GM08714 (cell line): Measurements from ENCODE around the gene ZNF830.

Experiments used
- H3K4me3 ChIP-seq: fragments of 200-500 bp; sonication (Bioruptor generic); 2 replicates; pipeline ENCODE4 v1.5.1; 2014; ENCODE audit warnings: mild to moderate bottlenecking, low read length, inconsistent platforms
- ZNF274 ChIP-seq: IDR thresholded peaks from 2 replicates; pipeline ENCODE4 v1.6.1; 2012; ENCODE audit warnings: mild to moderate bottlenecking, low read depth, low read length

ZNF830 gene

DNA sequence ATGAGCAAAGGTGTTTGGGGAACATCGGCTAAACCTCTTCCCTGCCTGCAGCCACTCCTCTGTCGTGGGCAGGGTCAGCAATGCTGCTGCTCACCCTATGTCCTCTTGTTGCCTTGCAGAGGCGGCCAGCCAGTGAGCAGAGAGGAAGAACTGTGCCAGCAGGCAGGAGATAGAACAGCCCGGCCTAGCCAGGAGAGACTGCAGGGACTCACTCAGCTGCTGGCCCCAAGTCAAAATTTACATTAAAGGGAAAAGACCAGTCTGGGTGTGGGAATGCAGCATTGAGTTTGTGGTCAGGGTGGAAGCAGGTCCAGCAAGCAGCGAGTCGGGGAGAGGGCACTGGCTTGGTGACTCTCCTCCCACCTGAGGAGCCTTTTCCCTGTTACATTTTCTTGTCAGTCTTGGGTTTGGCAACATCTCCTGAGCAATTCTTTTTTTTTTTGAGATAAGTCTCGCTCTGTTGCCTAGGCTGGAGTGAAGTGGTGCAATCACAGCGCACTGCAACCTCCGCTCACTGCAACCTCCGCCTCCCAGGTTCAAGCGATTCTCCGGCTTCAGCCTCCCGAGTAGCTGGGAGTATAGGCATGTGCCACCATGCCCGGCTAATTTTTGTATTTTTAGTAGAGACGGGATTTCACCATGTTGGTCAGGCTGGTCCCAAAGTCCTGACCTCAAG lies 41.7 kb downstream of the ZNF830 start:
- no peak overlapping the region for H3K4me3 ChIP-seq
- TF ChIP-seq ZNF274: no peak

DNA sequence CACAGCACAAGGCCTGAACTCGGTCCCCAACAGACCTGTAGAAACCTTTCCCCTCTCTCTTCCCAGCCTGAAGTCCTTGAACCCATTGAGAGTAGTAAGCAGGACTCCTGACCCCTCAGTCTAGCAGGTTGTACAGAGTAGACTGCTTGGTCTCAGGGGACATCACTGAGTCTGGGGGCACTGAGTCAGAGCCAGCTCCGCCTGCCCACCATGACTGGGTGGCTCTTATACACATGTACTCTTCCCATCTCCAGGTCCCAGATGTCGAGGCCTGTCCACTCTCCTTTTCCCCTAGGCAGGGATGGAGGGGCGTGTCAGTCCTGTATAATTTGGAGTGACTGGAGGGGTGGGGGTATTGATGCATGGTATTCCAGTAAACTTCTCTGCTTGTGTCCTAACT lies 42.4 kb downstream of the ZNF830 start:
- H3K4me3 ChIP-seq: no peak overlapping the region
- no peak for TF ChIP-seq ZNF274

DNA sequence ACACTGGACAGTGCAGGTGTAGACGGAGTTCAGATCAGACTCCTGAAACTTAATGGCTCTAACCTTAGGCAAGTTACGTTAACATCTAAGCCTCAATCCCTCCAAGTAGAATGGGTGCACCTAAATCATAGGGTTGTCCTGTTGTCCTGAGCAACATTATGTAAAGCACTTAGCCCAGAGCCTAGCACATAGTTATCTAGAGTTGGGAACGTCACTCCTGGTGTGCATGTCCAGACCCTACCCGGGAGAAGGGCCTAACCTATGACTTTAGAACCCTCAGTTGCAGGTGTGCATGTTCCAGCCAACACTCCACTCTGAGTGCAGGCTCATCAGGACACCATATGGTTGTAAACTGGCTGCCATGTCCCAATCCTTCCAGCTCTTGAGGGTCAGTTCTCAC lies 45.0 kb downstream of the ZNF830 start:
- no peak for TF ChIP-seq ZNF274
- H3K4me3 ChIP-seq: no peak overlapping the region

DNA sequence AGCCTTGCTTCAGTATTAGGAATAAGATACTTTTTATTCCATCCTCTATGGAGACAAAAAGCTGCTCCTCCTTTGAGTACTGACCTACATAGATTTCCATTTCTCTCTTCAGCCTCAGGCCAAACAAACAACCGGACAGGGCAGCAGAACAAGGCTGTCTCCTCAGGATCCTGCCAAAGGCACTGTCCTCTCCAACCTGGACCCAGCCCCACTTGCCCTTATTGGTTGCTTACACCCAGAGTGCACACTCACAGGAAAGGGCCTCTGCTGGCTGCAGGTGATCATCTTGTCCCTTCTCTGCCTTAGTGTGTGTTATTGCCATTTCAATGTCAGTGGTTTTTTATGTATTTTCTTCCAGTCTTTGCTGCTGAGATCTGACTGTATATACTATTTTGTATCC lies 45.6 kb downstream of the ZNF830 start:
- TF ChIP-seq ZNF274: no peak
- no peak overlapping the region for H3K4me3 ChIP-seq

DNA sequence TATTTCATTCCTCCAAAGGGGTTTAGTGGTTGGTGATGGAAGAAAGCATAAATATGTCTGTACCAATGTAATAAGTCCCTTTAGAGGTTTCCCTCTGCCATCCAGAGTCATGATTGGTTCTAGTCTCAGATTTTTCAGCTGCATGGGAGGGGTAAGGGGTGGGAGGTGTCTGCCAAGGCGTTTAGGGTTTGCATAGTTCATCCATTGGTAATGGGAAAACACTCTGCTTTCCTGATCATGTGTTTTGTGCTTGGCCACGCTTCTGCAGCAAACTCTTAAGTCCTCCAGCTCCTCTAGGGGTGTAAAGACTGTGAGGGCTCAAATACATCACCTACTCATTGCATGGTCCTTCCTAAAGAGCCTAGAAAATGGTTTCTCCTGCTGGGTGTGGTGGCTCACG lies 48.8 kb downstream of the ZNF830 start:
- no peak for TF ChIP-seq ZNF274

DNA sequence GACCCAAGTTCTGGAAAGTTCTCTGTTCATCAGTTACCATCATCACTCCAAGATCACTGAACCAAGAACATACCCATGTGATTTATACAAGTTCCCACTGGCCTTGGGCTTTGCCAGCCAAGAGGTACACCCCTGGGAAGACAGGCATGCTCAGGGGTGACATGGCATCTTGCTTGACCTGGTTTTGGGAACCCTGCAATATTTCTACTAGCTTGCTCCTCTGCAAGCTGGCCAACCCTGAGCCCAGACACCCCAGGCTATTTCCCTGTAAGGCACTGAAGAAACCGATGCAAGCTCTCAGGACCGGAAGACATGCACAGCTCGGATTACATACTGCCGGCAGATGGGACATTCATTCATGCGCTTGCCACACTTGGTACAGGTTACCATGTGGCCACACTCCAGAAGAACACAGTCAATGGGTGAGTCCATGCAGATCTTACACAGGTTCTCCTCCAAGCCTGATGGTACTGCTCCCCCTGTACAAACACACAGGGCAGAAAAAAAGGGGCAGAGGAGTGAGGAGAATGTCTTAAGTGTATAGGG lies 50.4 kb downstream of the ZNF830 start:
- TF ChIP-seq ZNF274: no peak
- no peak overlapping the region for H3K4me3 ChIP-seq

More for the DNA sequence above, 48.8 kb downstream of the ZNF830 start:
- H3K4me3 ChIP-seq: no peak overlapping the region
